ENCODE measurements around the gene FALEC. TPM values are rescaled to one million over a fixed set of nuclear protein-coding genes. Genes with fewer than 3 reads are reported as not detected.

The FALEC gene
- total and polyA plus RNA-seq, 9 of the 15 experiments (the other 6 are each of a cell fraction or from before 2014, with no cell fraction given) = 0.15 to 1.8 (median 0.53) TPM; not detected in 5

GRCh38 chr1:150550222-150551050 lies 34.9 kb downstream of the FALEC start (continued):
- TF ChIP-seq AFF4 (CRISPR knock-in tag; IDR thresholded peaks at IDR 0.05) (0 out of 2 replicates have a peak, but pooled peaks have one; percentile 22), SREBF1 (IDR thresholded peaks at IDR 0.05; ENCODE audit: borderline replicate concordance, low read depth, low read length) (no peak), CGGBP1 (CRISPR knock-in tag; IDR thresholded peaks at IDR 0.05) (no peak), SRF (CRISPR knock-in tag; IDR thresholded peaks at IDR 0.05) (peak in 1 of 2 experiments; percentile 50; a peak in 1 of 4 replicates), ATF6 (CRISPR knock-in tag; IDR thresholded peaks at IDR 0.05) (no peak), POLR2G (IDR thresholded peaks at IDR 0.05; ENCODE audit: low read depth, low read length) (0 out of 2 replicates have a peak, but pooled peaks have one; percentile 21), E2F8 (IDR thresholded peaks at IDR 0.05; ENCODE audit: low read depth, partially characterized antibody) (no peak), CLOCK (CRISPR knock-in tag; IDR thresholded peaks at IDR 0.05; ENCODE audit: borderline replicate concordance) (no peak), DDX20 (tag; IDR thresholded peaks at IDR 0.05; ENCODE audit: low read depth) (no peak), ZBTB8A (IDR thresholded peaks at IDR 0.05; ENCODE audit: partially characterized antibody) (no peak), POLR2B (IDR thresholded peaks at IDR 0.05; ENCODE audit: low read depth, partially characterized antibody) (peak; percentile 45), YY1 (IDR thresholded peaks at IDR 0.05; ENCODE audit: borderline replicate concordance in 1 of 3, control insufficient read depth in 1 of 3, extremely low read depth in 1 of 3, insufficient read depth in 3 of 3, insufficient read length in 1 of 3, insufficient replicate concordance in 2 of 3, low read depth in 1 of 3, low read length in 2 of 3) (peak in 1 of 3 experiments; percentile 19)

Measured in K562 (cell line).